ENCODE results near the gene DNAJC11.
"Not testable (repeated sequence)": the region's sequence is repeated elsewhere in the genome, so short reads cannot be mapped to it uniquely, and the experiment has no call there.

The DNAJC11 gene

GRCh38 chr1:6651909-6652308 lies 49.7 kb downstream of the DNAJC11 start:
- no peak for DNase-seq (ENCODE audit: low spot score)

DNA sequence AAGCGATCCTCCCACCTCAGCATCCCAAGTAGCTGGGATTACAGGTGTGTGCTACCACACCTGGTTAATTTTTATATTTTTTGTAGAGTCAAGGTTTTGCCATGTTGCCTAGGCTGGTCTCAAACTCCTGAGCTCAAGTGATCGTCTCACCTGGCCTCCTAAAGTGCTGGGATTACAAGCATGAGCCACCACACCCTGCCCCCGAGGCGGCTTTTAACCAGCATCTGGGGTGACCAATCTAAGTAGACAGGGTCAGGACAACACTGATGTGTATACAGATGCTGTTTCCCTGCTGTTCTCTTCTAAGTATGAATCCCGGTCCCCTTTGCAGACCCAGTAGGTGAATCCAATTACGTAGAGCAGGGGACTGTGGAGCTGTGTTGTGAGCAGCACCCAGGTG lies 53.1 kb downstream of the DNAJC11 start:
- no peak for DNase-seq (ENCODE audit: low spot score)

- peak; percentile 80 for DNase-seq (ENCODE audit: low spot score)
Measured at GRCh38 chr1:6646499-6647148, 55.0 kb downstream of the DNAJC11 start.

DNA sequence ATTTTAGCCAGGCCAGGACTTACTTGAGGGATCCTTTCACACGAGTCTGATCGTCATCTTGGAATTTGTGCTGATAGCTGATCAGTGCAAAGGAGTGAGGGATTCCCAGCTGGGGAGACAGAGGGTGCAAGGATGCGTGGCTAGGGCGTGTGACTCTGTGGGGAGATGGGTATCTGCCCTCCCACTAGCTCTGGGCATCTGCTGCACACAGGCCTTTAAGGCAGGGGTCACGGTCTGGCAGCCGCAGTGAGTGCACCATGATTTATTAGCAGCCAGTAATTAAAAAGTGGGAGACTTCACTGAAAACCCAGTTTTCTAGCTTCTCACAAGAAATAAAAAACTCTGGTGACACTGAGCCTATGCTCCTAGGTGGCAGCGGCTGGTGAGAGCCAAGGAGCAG lies 56.6 kb downstream of the DNAJC11 start:
- no peak for DNase-seq (ENCODE audit: low spot score)

DNA sequence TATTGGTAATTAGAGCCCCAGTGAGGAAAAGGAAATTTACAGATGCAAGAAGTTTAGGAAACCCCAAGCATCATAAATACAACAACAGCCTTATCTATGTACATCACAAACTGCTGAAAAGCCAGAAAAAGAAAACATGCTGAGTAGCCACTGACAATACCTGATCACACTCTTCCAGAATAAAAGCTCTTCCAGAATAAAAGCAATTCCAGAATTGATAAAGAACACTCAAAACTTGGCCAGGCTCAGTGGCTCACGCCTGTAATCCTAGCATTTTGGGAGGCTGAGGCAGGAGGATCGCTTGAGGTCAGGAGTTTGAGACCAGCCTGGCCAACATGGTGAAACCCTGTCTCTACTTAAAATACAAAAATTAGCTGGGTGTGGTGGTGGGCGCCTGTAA lies 60.7 kb downstream of the DNAJC11 start:
- not testable (repeated sequence) for DNase-seq (ENCODE audit: low spot score)

DNA sequence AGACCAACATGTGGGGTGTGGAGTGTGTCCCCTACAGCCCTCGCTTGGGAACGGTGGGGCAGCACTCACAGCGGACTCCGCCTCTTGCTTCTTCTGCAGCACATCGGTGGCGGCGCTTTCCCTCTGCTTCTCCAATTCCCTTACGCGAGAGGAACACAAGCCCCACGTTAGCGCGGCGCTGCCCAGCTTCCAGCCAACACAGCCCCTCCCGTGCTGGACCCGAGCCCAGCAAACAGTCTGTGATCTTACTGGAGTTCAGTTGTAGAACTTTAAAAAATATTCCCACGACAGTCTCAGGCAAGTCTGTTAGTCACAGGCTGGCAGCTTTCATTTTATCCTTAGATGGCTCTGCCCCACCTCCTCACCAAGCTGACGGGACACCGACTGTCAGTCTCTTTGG lies 63.4 kb downstream of the DNAJC11 start:
- DNase-seq (ENCODE audit: low spot score) = peak; percentile 83

GRCh38 chr1:6637770-6638169 lies 63.8 kb downstream of the DNAJC11 start:
- no peak for DNase-seq (ENCODE audit: low spot score)

DNA sequence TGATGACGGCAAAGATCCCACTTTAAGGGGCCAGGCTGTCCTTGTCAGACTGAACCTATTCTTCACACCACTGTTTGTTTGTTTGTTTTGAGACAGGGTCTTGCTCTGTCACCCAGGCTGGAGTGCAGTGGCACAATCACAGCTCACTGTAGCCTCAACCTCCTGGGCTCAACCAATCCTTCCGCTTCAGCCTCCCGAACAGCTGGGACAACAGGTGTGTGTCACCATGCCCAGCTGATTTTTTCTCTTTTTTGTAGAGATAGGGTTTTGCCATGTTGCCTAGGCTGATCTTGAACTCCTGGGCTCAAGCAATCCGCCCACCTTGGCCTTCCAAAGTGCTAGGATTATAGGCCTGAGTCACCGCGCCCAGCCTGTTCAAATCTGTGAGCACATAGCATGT lies 64.8 kb downstream of the DNAJC11 start:
- DNase-seq (ENCODE audit: low spot score) = not testable (repeated sequence)

- DNase-seq (ENCODE audit: low spot score) = no peak
Measured at GRCh38 chr1:6635910-6636760, 65.5 kb downstream of the DNAJC11 start.

DNA sequence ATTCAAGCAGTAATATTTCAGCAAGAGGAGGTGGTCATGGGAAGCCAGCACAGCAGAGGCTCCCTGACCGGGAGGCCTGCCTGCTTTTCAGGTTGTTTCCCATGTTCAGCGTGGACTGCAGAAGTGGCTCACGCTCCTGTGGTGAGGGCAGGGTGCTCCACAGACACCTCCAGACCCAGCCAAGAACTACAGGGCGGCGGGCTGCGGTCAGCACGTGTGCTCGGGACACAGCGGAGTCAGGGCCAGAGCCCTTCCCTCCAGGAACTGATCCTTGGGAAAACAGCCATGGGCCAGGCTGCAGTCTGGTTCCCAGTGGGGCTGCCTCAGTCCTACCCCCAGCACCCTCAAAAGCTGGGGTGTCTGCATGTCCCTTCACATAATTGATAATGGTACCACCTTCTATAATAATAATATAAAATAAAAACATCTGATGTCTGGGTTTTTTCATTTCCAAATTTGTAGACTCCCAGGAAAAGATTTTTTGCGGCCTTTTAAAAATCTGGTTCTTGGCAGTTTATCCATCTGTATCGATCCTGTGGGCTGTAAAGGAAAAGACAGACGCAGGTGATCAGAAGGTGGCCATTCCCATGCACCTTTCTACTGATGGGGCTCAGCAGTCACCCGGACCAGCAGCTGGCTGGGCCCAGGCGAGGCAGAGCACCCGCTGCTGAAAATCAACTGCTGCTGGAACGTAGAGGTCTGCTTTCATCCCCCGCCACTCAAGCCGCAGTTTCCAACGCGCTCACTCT lies 66.3 kb downstream of the DNAJC11 start:
- no peak for DNase-seq (ENCODE audit: low spot score)

DNA sequence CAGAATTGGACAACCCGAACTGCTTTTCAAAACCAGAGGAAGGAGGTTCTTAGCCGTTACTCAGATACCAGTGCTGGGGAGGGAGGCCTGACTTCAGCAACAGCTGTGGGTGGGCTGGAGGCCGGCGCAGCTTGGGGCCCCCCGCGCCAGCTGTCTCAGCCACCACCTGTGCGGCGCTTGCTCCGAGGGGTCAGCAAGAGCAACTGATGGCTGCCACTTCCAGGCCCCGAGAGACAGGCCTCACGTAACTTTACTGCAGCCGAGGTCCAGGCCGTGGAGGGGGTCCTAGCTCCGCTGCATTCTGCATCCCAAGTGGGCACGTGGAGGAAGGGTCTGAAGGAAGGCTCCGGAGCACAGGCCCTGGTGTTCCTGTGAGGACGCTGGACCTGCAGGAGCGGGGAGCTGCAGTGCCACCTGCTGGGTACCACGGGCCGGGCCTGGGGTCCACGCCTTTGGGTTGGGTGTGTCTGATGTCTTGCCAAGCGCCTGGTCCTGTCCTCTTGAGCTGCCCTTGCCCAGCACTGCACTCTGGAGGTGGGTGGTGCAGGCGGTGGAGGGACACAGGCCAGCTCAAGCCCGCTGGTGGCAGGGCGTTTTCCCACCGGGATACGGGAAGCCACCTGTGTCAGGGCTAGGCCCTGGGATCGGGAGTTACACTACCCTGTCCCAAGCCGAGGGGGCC lies 67.1 kb downstream of the DNAJC11 start:
- peak; percentile 55 for DNase-seq (ENCODE audit: low spot score)

- DNase-seq (ENCODE audit: low spot score) = no peak
Measured at GRCh38 chr1:6632588-6633514, 68.8 kb downstream of the DNAJC11 start.

- DNase-seq (ENCODE audit: low spot score) = no peak
Measured at GRCh38 chr1:6631058-6631457, 70.6 kb downstream of the DNAJC11 start.

GRCh38 chr1:6630027-6630426 lies 71.6 kb downstream of the DNAJC11 start:
- DNase-seq (ENCODE audit: low spot score) = no peak

GRCh38 chr1:6628971-6629479 lies 72.6 kb downstream of the DNAJC11 start:
- DNase-seq (ENCODE audit: low spot score) = no peak

DNA sequence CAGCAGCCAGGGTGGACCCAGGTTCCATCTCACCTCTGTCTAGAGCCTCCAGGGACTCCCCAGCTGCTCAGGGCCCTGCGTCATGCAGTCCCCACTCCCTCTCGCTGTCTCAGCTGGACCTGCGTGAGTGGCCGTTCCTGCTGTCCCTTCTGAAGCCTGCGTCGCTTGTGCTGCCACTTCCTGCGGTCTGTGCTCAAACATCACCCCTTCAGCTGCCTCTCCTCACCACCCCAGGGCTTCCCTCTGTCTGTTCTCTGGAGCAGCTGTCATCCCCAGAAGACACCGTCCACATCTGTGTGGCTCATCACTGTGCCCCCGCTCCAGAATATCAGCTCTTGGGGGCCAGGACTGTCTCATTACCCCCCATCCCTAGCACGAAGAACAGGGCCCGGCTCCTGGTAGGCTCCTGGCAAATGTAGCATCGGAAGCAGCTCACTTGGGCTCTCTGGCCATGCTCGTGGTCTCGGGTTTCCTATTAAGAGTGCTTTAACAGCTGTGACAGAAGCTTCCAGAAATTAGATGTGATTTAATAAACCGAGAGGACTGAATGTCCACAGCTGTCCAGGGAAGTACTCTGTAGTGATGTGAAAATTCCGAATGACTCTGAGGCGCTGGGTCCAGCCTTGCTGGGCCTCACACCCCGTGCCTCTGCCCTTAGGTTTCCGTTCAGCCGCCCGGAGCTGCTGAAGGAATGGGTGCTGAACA lies 73.6 kb downstream of the DNAJC11 start:
- DNase-seq (ENCODE audit: low spot score) = no peak

- no peak for DNase-seq (ENCODE audit: low spot score)
Measured at GRCh38 chr1:6627031-6627430, 74.6 kb downstream of the DNAJC11 start.

GRCh38 chr1:6625584-6626149 lies 75.9 kb downstream of the DNAJC11 start:
- DNase-seq (ENCODE audit: low spot score) = peak; percentile 71

DNA sequence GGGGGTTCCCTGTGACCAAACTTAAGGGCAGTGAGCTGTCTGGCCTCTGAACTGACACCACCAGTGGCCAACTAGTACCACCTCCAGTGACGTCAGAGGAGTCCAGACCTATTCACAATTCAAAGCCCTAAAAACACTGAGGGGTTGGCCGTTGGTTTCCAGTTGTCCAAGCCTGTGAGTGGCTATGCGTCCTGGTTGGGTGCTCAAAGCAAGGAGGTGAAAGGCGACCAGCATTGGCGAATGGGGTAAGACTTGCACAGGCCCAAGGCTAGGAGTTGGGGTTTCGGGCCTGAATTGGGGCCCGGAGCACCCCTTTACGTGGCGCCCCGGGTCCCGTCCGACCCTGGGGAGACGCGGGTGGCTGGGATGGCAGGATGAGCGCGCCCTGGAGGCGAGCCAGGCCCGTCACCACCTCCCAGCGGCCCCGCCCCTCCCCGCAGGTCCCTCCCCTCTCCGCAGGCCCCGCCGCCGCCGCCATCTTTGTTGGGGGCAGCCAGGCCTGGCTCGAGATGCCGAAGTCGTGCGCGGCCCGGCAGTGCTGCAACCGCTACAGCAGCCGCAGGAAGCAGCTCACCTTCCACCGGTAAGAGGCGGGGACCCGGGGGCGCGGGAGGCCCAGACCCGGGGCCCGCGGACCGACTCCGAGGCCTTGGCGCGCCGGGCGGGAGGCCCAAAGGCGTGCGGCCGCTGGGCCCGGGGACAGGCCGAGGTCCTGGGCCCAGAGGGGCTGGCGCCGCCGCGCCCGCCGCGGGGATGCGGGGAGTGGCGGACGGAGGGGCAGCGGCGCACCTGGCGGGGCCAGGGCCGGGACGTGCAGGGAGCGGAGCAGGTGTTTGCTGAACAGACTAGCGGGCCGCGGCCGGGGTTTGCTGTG lies 76.7 kb downstream of the DNAJC11 start, which contains the start of gene THAP3:
Gene THAP3, plus strand, starts transcription at position 159 of the 874 bp plus-strand sequence. Its CDS starts 351 bp downstream, at position 510.
- peak; percentile 96 for DNase-seq (ENCODE audit: low spot score)

All from GM03348 (cell line).